HG02970 (cell line): ENCODE results near the gene CFP.
"Not testable (repeated sequence)": the region's sequence is repeated elsewhere in the genome, so short reads cannot be mapped to it uniquely, and the experiment has no call there.

Experiments
- ATAC-seq: cut with Tn5 transposase; IDR thresholded peaks from one replicate; pipeline ENCODE4 v1.9.1; 2021; ENCODE audit warnings: mild to moderate bottlenecking, moderate library complexity, moderate number of reproducible peaks; ENCODE audit not compliant: unreplicated experiment, low FRiP score

CFP gene

DNA sequence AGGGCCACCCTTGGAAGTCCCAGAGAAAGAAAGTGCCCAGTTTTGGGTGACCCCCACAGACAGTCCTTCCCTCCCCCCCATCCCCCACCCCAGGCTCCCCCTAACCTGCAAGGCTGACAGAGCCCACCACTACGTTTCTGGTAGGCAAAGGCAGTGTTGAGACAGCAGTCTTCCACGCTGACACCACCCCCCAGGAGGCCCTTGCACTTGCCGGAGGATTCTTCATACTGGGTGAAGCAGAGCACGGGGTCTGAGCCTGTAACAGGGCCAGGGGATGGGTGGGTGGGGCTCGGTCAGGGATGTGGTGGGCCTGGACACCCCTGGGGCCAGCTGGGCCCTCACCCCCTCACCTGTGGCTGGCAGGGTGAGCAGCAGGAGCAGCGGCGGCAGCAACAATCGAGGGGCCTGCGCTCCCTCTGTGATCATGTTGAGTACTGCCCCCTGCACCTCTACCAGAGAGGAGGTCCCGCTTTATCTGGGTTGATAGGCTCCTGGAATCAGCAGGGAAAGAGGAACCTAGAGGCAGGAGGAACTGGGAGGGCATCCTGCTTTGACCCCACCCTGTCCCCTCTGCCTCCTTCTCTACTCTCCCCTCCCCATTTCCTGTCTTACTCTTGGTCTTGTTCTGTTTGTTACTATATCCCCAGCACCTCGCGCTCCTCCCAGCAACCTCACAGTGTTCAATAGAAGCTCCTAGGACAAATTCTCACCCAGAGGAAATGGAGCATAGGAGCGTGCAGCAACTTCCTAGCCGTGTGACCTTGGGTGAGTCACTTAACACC is at the start of gene CFP:
TSS of gene CFP (minus strand) at position 512 of the 782 bp plus-strand sequence. CDS start at position 426, 86 bp downstream.
- no peak for ATAC-seq

DNA sequence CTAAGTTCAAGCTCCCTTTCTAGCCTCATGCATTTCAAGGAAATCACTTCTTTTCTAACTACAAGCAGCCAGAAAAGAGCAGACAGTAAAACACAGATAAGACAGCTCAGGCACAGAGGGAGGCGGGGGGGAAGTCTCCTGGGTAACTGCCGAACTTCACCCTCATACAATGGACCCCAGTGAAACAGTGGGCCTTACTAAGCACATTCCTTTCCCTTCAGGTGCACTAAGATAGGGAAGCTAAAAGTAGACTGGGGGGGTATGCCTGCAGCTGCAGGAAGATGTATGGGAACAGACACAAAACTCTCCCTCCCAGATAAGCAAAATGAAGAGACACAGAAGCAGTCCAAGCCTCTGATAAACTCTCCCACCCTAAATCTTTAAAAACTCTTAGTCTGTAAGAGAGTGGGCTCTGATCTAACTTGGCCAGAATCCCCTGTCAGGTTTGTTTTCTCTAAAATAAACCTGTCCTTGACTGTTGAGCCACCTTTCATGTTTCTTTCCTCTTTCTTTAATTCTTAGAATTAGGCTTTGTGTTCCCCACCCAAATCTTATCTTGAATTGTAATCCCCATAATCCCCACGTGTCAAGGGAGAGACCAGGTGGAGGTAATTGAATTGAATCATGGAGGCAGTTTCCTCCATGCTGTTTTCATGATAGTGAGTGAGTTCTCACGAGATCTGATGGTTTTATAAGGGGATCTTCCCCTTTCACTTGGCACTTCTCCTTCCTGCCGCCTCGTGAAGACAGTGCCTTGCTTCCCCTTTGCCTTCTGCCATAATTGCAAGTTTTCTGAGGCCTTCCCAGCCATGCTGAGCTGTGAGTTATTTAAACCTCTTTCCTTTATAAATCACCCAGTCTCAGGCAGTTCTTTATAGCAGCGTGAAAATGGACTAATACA is 46.5 kb upstream of the CFP start:
- ATAC-seq, result not testable (repeated sequence)

DNA sequence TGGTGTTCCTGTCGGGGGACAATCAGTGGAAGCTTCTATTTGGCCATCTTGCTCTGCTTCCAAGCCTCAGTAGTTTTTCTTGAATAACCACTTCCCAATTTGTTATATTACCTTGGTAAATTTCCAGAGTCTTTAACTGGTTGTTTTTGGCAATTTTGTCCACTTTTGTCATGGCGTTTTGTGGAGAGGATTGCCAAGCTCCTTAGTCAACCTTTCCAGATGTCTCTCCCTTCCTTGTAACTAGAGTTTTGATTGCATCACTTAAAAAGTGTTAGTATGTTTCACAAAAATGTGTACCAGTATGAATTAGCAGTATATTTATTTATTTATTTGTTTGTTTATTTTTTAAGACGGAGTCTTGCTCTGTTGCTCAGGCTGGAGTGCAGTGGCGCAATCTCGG is 45.0 kb upstream of the CFP start:
- no peak for ATAC-seq

DNA sequence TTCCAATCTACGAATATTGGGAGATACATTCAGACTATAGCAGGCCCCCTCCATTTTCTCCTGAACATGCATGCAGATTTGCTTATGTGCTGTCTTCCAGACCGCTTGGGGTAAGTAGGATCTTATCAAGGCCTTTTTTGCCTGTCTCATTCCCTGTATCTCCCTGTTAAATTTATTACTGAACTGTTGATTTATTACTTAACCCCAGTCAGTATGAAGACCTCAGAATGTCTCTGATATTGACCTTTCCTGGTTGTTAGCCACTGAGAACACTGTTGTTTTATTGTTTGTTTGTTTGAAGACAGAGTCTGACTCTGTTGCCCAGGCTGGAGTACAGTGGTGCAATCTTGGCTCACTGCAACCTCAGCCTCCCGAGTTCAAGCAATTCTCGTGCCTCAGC is 36.1 kb upstream of the CFP start:
- ATAC-seq, result not testable (repeated sequence)

DNA sequence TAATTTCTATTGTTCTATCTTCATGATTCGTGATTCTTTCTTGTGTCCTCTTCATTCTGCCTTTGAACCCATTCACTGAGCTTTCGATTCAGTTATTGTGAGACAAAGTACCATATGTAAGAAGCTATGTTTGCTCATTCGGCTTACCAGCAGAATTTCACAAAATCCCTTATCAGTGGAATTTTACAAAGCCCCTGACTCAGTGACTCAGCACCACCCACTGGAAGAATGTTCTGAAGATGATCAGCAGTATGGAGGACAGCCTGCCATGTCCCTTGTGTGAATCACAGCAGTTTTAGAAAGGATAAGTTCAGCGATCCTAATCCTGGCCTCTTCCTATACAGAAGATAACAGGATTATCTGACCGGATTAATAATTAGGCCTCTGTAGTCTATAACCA is 35.0 kb upstream of the CFP start:
- ATAC-seq, result no peak

DNA sequence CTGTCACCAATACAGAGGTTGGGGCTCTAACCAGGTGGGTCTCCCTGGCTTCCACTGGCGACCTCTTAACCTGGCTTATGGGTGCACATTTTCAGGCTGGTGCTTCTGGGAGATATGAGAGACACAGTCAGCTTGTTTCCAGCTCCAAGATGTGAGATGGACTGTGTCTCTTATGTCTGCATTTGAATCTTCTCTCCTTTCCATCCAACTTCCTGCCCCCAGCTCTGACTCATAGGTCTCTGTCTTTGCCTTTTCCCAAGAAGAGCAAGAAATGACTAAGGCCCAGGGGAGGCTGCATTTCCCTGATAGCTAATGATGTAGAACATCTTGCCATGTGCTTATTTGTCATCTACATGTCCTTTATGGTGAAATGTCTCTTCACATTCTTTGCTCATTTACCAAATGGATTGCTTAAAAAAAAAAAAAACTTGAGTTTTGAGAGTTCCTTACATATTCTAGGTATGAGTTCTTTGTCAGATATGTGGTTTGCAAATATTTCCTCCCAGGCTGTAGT is 32.5 kb upstream of the CFP start:
- no peak for ATAC-seq

DNA sequence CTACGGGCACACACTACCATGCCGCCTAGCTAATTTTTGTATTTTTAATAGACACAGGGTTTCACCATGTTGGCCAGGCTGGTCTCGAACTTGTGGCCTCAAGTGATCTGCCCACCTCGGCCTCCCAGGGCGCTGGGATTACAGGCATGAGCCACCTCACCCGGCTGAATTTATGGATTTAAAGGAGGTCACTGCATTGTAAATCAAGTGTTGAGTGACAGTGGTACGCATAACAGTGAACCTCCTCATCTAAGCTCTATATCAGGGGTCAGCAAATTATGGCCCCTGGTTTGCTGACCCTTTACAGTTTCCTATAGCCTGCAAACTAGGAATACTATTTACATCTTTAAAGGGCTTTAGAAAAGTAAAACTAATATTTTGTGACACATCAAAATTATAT is 31.8 kb upstream of the CFP start:
- no peak for ATAC-seq

DNA sequence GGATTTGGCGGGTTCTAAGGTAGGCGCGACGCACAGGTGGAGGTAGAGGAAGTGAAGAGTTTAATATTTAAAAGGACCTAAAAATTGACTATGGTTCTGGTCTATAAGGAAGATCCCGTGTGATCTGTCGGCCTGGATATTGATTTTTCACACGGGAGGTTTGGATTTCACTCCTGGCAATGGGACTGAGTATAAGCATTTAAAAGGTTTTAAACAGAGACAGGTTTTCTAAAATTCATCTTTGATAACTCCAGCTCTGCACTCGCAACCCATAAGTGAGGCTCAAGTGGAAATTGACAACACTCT is 29.6 kb upstream of the CFP start:
- no peak for ATAC-seq

DNA sequence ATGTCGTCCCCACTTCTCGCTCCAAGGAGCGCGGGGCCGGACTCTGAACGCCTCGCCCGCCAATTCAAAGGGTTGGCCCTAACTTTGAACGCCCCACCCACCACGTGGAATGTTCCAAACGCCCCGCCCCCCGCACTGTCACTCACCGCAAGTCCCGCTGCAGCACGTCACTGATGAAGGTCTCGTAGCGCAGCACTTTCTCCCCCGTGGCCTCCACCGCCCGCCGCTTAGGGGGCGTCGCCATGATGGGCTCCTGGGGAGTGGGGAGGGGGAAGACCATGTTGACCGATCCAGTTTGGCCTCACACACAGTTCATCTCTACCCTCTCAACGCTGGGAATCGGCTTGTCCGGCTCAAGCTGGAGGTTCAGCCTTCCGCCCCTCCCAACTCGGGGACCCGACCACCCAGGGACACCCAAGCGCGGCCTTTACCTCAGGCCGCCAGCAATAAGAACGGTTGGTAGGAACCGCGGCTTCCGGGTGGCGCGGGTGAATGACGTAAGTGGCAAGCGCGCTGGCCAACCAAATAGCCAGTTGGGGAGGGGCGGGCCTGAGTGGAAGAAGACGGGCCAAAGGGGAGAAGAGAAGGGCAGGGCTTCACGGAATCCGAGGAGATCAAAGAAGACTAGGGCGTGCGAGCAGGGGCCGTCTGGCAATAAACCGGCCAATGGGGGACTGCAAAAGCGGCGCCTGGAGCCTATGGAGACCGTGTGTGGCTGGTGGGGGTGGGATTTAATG is 29.1 kb upstream of the CFP start, which contains the start of gene UXT:
TSS of gene UXT (minus strand) at position 497 of the 737 bp plus-strand sequence. CDS start at position 244, 253 bp downstream.
- ATAC-seq, result peak; percentile 88

DNA sequence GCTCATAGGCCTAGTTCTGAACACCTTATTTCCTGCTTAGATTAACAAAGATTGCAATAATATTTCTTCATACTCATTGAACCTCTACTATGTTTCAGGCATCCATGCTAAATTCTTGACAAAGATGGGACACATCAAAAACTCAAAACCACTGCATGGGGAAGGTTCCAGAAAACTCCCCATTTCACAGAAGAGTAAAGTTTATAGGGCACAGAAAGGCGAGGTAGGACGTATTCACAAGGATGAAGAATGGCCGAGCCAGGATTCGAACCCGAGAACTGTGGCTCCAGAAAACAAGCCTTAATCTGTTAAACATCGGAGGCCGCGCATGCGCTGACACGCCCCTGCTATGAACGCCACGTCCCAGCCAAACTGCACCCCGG is 28.6 kb upstream of the CFP start:
- no peak for ATAC-seq

DNA sequence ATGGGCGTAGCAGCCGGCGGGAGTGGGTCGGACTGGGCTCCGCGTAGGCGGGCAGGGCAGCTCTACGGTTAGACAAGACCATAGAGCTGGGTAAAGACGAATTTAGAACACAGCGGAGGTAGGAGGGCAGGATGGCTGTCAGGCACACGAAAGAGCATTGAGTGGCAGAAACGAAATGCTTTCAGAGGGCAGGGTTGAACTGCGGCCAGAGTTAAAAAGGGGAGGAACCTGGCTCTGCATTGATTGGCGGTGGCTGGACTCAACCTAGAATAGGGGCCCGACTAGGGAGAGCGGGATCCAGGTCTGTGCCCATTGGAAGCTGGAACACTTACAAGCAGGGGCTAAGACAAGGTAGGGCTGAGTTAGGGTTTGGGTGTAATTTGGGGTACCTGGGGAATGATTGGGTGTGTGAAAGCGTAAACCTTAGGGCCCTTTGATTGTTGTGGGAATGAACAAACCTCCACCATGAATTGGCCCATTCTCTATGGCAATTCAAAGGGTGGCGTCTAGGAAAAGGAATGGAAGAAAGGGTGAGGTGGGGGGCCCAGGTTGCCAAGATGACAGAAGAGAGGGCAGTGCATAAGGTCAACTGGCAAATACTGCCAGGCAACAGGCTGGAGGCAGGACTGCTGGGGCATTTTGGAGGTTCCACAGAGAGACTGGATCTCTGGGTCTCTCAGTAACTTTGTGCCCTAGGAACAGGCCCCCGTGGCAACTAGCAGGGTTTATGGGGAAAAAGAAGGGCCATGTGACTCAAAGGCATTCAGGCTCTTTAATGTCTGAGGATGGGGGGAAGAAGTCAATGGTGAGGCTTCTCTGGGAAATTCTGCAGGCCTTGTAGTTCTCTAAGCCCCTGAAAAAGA is 21.5 kb upstream of the CFP start:
- no peak for ATAC-seq

DNA sequence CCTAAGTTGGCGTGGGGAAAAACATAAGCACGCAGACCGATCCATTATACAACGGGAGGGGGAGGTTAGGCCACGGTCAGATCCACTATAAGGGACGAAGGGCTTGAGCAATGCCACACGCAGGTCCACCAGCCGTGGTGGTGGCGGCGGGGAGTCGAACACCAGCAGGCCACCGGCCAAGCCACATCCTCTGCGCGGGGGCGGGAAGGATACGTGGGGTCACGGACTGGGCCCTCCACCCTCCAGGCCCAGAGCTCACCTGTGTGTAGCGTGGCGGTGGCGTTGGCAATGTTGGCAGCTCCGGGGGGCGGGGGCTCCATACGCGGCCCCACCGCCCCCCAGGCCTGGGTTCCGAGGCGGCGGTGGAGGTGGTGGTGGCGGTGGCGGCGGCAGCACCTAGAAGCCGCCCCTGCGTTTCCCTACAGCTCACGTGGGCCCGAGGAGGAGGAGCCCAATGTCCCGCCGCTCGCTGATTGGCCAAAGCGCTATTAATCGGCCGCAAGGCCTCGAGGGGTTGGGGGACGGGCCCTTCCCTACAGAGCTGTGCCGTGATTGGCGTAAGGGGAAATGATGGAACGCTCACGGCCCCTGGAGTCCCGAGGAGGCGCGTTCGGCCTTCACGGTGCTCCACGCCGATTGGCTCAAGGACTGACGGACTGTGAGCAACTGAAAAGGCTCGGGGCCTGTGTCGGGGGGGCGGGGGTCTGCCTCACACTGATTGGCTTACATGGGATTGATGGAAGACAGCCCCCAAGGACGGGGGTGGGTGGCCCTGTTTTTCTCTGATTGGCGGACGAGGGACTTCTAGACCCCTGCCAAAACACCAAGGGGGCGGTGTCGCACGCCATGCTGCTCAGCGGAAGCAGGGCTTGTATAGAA is 20.7 kb upstream of the CFP start, which contains the start of gene ELK1:
TSS of gene ELK1 (minus strand) at position 400 of the 879 bp plus-strand sequence. CDS start 9,122 bp downstream, outside the sequence.
- ATAC-seq, result peak; percentile 92

DNA sequence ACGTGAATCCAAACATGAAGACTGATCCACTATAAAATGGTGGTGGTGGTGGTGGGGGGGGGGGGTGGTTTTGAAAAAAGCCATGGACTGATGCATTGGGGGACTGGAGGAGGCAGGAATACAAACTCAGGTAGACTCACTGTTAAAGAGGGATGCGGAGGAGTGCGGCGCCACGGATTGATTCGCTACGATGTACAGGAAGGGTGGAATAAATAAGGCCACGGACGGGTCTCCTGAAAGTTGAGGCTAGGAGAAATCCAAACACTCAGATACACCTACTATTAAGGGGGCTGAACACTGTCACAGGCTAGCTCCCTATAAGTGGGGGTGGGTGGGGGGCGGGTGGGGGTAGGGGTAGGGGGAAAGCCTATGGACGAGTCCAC is 20.0 kb upstream of the CFP start:
- ATAC-seq, result no peak

DNA sequence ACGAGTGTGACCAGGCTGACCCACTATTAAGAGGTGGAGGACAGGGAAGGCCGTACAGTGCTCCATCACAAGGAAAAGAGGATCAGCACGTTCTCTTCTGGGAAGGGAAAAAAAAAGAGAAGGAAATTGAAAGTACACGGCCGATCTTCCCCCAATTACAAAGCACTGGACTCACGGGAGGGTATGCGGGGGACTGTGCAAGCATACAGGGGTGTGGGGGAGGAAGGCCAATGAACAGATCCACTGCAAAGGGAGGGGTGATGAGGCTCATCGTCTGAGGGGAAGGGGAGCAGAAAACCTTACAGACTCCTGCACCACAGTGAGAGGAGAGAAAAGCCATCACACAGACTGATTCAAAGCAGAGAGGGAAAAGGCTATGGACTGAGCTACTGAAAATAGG is 19.5 kb upstream of the CFP start:
- ATAC-seq, result no peak

DNA sequence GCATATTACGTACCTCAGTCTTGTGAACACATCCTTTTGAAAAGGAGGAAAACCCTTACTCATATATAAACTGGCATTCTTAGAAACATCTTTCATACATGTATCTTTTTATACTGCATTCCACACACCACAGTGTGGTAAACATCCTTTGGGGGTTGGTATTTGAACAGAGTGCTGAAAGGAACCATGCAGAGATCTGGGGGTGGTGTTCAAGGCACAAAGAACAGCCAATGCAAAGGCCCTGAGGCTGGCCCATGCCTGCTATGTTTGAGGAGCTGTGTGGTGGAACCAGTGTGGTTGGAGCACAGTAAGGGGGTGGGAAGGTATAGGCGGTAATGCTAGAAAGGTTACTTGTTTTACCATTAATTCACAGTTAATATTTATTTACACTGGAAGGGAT is 18.6 kb upstream of the CFP start:
- ATAC-seq, result no peak

DNA sequence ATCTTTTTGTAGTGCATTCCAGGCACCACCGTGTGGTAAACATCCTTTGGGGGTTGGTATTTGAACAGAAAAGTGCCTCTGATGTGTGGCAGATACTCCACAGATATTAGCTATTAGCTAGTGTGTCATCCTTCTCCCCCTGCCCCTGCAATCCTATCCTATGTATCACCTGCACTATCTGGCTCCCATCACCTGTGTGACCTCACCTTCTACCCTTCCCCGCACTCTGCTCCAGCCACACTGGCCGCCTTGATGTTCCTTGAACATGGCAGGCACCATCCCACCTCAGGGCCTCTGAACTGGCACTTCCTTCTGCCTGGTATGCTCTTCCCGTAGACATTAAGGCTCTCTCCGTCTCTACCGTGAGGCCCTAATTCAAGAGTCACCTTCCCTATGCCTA is 16.9 kb upstream of the CFP start:
- no peak for ATAC-seq

DNA sequence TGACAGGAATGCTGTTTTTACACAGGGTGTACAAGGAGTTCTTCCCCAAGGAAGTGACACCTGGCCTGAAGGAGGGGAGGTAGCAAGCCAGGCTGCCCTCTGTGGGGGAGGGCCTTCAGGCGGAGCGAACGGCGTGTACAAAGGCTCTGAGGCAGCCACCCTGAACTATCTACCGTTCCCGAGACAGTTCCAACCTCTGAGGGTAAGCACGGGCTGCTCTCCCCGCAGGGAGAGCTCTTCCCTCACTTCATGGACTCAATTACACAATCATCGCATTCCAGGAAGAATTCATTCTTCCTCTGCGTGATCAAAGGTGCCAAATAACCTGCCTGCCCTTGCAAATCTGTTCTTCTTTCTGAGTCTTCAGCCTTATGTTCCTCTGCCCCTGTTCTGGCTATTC is 15.8 kb upstream of the CFP start:
- no peak for ATAC-seq

DNA sequence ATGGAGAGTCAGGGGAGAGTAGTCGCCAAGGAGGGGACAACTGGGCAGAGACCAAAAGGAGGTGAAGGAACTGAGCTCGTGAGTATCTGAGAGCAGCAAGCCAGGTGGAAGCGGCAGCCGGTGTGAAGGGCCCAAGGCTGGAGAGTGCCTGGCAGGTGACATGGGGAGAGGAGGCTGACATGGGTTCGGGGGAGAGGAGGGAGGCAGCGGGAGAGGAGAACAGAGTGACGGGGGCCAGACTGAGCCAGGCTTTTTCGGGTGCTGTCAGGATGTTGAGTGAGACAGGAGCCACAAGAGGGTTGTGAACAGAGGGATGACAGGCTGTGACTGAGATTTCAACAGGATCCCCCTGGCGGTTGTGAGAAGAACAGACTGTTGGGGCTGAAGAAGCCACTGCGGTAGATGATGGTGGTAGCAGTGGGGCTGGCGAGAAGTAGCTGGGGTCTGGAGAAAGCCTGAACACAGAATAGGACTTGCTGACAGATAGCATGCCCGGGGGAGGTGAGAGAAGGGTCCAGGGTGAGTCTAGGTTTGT is 14.9 kb upstream of the CFP start:
- ATAC-seq, result no peak

DNA sequence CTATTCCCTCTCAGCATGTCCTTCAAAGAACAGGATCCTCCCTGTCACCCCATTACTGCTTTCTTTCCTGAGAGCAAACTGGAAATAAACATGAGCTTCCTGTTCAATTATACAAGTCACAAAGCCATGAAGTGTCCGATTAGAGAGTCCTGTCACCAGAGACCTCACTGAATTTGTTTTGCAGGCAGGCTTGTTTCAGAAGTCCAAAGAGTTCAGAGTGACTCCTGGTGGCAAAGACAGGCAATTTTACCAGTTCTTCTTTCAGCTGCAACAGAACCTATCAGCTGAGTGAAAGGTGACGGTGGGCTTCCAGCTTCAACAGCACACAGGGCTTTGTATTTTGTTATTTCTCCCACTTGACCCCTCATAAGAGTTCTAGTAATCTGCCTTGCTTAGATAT is 14.2 kb upstream of the CFP start:
- no peak for ATAC-seq
